Thymus (tissue), 11 donors: Measurements from ENCODE around the gene NOP14. TPM values are rescaled to one million over a fixed set of nuclear protein-coding genes. Genes with fewer than 3 reads are reported as not detected.
"Not testable (repeated sequence)": the region's sequence is repeated elsewhere in the genome, so short reads cannot be mapped to it uniquely, and the experiment has no call there.

Experiments
- DNase-seq, 9 donors: peaks; one replicate each; pipeline ENCODE4 v3.0.0-alpha.2; 2013; ENCODE audit warnings: low spot score in 9 of 9, low read depth in 6 of 9, missing footprints in 1 of 9
- H3K27ac ChIP-seq, 2 donors: one replicate each; pipeline ENCODE4 v1.5.1; 2013; ENCODE audit warnings: control low read depth in 1 of 2, low read depth in 1 of 2, low read length in 1 of 2, mild to moderate bottlenecking in 1 of 2, moderate library complexity in 1 of 2
- H3K27me3 ChIP-seq, 2 donors: one replicate each; pipeline ENCODE4 v1.5.1; 2013; ENCODE audit warnings: low read length in 1 of 2; ENCODE audit not compliant: control insufficient read depth in 2 of 2, insufficient read depth in 1 of 2
- H3K36me3 ChIP-seq, 2 donors: one replicate each; pipeline ENCODE4 v1.5.1; 2013; ENCODE audit warnings: low read length in 1 of 2, mild to moderate bottlenecking in 1 of 2, moderate library complexity in 1 of 2; ENCODE audit not compliant: control insufficient read depth in 2 of 2, insufficient read depth in 2 of 2
- H3K4me1 ChIP-seq, 2 donors: one replicate each; pipeline ENCODE4 v1.5.1; 2013; ENCODE audit warnings: low read length in 2 of 2; ENCODE audit not compliant: control insufficient read depth in 2 of 2, insufficient read depth in 2 of 2
- H3K4me3 ChIP-seq, 2 donors: one replicate each; pipeline ENCODE4 v1.5.1; 2013; ENCODE audit warnings: low read length in 2 of 2, control low read depth in 1 of 2, mild to moderate bottlenecking in 1 of 2
- H3K9me3 ChIP-seq, 2 donors: one replicate each; pipeline ENCODE4 v1.5.1; 2013; ENCODE audit warnings: low read length in 1 of 2, mild to moderate bottlenecking in 1 of 2; ENCODE audit not compliant: control insufficient read depth in 2 of 2, insufficient read depth in 1 of 2
- WGBS: extraction: QIAGEN DNeasy Blood & Tissue Kit; methylation state at CpG from one replicate; pipeline ENCODE4 v1.1.7; 2013; 5-methylcytosine and 5-hydroxymethylcytosine counted together
- polyA plus RNA-seq: library from polyadenylated mRNA; stranded (reverse); fragments of 200-250 nt; gene quantifications from one replicate; pipeline ENCODE4 v1.2.3, GENCODE V29; 2013
- total RNA-seq: library from RNA; stranded (reverse); fragments of 120-200 nt; gene quantifications from one replicate; pipeline ENCODE4 v1.2.4, GENCODE V29; 2013
- donor health status: healthy.

Gene NOP14
- total and polyA plus RNA-seq, 2 donors: 18.1 to 18.5 TPM

DNA sequence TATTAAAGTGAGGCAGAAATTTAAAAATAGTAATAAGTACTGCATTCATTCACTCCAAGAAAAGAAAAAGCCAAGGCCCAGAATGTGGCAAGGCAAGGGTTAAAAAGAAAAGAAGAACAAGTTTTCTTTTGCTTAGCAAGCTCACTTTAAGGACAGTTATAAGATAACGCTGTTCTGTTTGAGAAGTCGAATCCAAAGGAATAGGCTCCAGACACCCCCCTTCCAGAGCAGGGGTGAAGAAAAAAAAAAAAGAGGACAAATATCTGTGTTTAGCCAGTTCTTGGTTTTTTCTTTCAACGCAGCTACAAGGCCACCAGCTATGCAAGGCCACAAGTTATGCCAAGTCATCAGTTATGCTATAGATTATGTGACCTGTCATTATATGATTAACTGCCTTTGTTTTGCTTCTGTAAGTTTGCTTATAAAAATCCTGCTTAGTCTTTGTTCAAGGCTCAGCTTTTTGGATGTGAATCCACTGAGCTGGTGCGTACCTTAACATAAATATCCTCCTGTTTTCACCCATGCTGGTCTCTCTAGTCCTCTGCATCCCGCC, 1.6 kb upstream of the NOP14 start:
- H3K27me3 ChIP-seq: peaks cover 0 to 6% of the 10 kb centered on the region in 2 donors
- H3K27ac ChIP-seq: no peak overlapping the region
- 63% methylated on average over 5 of the region's 5 CpGs for WGBS
- no peaks in the 10 kb centered on the region for H3K9me3 ChIP-seq
- peaks cover 7 to 23% of the 10 kb centered on the region in 2 donors for H3K4me1 ChIP-seq
- no peaks in the 10 kb centered on the region for H3K36me3 ChIP-seq
- no peak for DNase-seq
- no peak overlapping the region for H3K4me3 ChIP-seq

DNA sequence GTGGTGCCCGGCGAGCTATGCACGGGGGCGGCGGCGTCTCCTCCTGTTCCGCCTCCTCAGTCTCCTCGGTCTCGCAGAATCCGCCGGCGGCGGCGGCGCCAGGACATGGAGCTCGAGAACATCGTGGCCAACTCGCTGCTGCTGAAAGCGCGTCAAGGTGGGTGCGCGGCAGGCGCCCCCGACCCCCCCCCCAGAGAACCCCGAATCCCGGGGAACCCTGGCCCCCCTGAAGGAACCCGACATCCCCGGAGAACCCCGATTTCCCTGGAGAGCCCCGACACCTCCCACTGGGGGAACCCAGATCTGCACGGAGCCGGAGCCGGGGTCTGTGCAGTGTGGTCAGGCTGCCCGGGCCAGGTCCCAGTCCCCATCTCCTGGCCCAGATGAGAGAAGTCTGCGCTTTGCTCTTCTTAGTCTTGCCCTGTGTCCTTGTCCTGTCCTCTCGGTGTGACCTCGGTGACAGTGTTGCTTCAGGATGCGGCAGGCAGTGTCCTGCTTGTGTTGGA, 813 bp upstream of the NOP14 start:
- no peak overlapping the region for H3K27ac ChIP-seq
- no peaks in the 10 kb centered on the region for H3K36me3 ChIP-seq
- WGBS: 2% methylated on average over 38 of the region's 38 CpGs
- peaks cover 0 to 6% of the 10 kb centered on the region in 2 donors for H3K27me3 ChIP-seq
- H3K4me3 ChIP-seq: peak overlapping the region; percentile 55 to 88
- peaks cover 7 to 23% of the 10 kb centered on the region in 2 donors for H3K4me1 ChIP-seq
- DNase-seq: peak in 2 of 9 donors; percentile 5 to 18
- no peaks in the 10 kb centered on the region for H3K9me3 ChIP-seq

DNA sequence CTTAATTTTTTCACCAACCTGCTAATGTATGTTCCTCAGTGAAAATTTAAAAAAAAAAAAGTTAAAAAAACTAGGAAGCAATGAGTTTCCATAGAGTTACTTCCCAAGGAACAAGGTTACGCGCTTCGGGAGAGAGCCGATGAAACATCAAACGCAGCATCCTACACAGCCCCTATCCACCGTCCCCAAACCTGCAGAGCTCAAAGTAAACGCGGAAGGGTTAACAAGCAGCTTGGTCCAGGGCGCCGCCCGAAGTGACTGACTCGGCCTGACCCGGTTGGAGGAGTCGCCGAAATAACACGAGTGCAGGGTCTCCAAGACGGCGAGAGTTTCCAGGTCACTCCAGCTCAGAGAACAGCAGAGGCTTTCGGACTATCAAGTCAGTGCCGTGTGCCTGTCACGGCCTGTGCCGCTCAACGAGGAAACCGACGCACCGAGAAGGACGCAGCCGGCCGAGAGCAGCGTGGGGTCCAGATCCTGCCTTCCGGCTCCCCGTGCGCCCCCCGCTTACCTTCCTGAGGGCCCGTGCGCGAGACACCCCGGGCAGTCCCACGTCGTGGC, 512 bp downstream of the NOP14 start:
- Histone ChIP-seq H3K4me1 (peaks cover 7 to 23% of the 10 kb centered on the region in 2 donors), H3K27me3 (peaks cover 0 to 6% of the 10 kb centered on the region in 2 donors), H3K9me3 (no peaks in the 10 kb centered on the region), H3K27ac (peak overlapping the region; percentile 86 to 91), H3K36me3 (peaks cover 6 to 10% of the 10 kb centered on the region in 2 donors), H3K4me3 (peak overlapping the region; percentile 88)
- DNase-seq: peak in 3 of 9 donors; percentile 9 to 41 (median 14)
- under 1% methylated on average over 40 of the region's 40 CpGs for WGBS

DNA sequence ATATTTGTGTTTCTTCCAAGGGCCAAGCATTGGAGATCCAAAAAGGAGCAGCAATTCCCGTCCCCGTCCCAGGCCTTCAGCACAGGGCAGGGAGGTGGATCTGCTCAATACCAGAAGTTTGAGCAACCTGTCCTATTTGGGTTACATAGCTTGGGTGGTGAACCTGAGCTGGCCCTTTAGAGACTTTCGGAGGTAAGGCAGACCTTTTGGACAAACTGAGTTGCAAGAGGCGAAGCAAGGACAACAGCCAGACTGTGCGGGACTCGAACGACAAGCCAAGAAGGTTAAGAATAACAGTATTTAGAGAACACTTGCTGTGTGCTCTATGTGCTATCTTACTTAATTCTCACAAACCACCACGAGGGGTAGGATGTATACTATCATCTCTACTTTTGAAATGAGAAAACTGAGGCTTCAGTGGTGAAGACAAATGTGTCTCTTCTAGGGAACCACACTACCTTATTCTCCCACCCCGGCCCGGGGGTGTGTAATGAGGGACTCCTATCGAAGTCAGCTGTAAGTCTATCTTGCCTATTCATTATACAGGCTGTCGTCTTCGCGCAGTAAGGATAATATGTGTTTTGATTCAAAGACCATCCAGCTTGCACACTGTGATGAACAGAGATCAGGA, 1.3 kb downstream of the NOP14 start:
- peak overlapping the region; percentile 88 for H3K4me3 ChIP-seq
- 60% methylated on average over 14 of the region's 14 CpGs for WGBS
- peaks cover 0 to 6% of the 10 kb centered on the region in 2 donors for H3K27me3 ChIP-seq
- peaks cover 10 to 16% of the 10 kb centered on the region in 2 donors for H3K36me3 ChIP-seq
- peak overlapping the region in 1 of 2 donors; percentile 86 for H3K27ac ChIP-seq
- no peaks in the 10 kb centered on the region for H3K9me3 ChIP-seq
- DNase-seq: peak in 4 of 9 donors; percentile 23 to 57 (median 28)
- peaks cover 7 to 23% of the 10 kb centered on the region in 2 donors for H3K4me1 ChIP-seq

DNA sequence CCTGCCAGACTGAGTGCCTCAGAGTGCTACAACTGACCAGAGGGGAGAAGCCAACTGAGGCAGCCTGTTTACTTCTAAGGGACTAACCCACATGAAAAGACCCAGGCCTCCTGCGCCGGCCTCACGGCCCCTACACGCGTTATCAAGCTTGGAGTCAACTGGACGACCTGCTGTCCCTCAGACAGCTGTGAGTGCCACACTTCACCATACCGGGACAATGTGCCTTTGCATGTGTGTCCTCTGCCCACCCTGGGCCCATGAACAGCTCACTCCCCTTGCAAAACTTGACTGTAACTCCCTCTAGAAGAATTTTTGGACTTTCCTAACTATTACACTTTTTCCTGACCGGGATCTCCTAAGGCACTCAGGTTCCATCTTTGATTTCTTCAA, 1.8 kb downstream of the NOP14 start:
- Histone ChIP-seq H3K27me3 (peaks cover 0 to 6% of the 10 kb centered on the region in 2 donors), H3K27ac (peak overlapping the region in 1 of 2 donors; percentile 86), H3K4me1 (peaks cover 7 to 23% of the 10 kb centered on the region in 2 donors), H3K4me3 (peak overlapping the region in 1 of 2 donors; percentile 88), H3K36me3 (peaks cover 13 to 20% of the 10 kb centered on the region in 2 donors), H3K9me3 (no peaks in the 10 kb centered on the region)
- 90% methylated on average over 8 of the region's 8 CpGs for WGBS
- DNase-seq: peak in 5 of 9 donors; percentile 19 to 50 (median 29)

DNA sequence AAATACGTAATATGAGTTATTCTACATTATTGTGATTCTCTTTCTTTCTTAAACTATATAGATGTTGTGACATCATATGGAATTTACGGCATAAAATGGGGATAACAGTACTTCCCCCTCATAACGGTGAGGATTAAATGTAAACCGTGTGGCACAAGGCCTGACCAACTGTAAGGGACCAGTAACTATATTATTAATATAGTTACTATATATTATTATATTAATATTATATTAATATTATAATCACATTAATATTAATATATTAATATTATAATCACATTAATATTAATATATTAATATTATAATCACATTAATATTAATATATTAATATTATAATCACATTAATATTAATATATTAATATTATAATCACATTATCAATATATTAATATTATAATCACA, 2.8 kb downstream of the NOP14 start:
- H3K9me3 ChIP-seq, H3K27ac ChIP-seq, H3K4me3 ChIP-seq, H3K27me3 ChIP-seq, DNase-seq: not testable (repeated sequence)
- H3K4me1 ChIP-seq: peaks cover 7 to 23% of the 10 kb centered on the region in 2 donors
- WGBS: 96% methylated on average over 4 of the region's 4 CpGs
- H3K36me3 ChIP-seq: peaks cover 16 to 30% of the 10 kb centered on the region in 2 donors

DNA sequence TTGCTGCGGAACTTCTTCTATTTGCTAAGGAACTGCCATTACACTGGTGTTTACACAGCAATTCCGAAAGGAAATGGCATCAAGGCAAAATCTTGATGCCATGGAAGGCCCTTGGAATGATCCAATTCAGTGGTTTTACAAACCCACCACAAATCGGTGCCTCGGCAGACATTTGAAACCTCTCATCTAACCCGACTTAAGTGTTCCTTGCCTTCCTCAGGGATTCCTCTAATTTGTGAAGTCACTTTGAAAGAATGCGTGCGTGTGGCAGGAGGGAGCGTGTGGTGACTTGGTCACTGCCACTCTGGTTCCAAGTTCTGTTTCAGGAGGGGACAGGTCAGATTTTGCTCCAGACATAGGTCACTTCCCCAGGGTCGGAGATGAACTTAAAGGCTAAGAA, 4.8 kb downstream of the NOP14 start:
- Histone ChIP-seq H3K36me3 (peaks cover 32 to 44% of the 10 kb centered on the region in 2 donors), H3K27me3 (no peaks in the 10 kb centered on the region), H3K27ac (no peak overlapping the region), H3K9me3 (no peaks in the 10 kb centered on the region), H3K4me1 (peaks cover 0 to 17% of the 10 kb centered on the region in 2 donors), H3K4me3 (no peak overlapping the region)
- DNase-seq: no peak
- 90% methylated on average over 9 of the region's 9 CpGs for WGBS

DNA sequence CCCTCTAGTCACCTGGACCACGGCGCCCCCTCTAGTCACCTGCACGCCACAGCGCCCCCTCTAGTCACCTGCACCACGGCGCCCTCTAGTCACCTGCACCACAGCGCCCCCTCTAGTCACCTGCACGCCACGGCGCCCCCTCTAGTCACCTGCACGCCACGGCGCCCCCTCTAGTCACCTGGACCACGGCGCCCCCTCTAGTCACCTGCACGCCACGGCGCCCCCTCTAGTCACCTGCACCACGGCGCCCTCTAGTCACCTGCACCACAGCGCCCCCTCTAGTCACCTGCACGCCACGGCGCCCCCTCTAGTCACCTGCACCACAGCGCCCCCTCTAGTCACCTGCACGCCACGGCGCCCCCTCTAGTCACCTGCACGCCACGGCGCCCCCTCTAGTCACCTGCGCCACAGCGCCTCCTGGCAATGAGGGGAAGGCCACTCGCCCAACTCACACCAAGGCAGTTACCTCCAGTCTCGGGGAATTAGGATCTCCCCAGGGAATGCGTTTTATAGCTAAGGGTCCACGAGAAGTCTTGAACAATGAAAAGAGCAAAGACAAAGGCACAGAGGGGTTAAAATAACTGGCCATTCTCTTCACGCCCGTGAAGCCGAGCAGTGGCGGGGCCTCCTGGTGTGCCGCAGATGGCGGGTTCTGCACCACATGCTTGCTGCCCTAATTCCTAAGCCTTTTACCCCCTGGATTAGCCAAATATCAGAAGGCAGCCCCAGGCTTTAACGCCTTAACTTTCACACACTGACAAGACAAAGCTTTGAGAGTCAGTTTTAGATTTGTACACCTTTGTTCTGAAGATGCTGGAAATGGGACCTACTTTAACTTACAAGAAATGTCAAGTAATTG, 7.8 kb downstream of the NOP14 start:
- not testable (repeated sequence) for H3K4me1 ChIP-seq, H3K27ac ChIP-seq, H3K4me3 ChIP-seq, DNase-seq, H3K9me3 ChIP-seq, H3K27me3 ChIP-seq
- WGBS: 97% methylated on average over 44 of the region's 44 CpGs
- peaks cover 54 to 73% of the 10 kb centered on the region in 2 donors for H3K36me3 ChIP-seq
